GM08714 (cell line): ENCODE data around the gene OLIG3.

Experiments
- H3K4me3 ChIP-seq: fragments of 200-500 bp; sonication (Bioruptor generic); 2 replicates; pipeline ENCODE4 v1.5.1; 2014; ENCODE audit warnings: mild to moderate bottlenecking, low read length, inconsistent platforms
- ZNF274 ChIP-seq: IDR thresholded peaks from 2 replicates; pipeline ENCODE4 v1.6.1; 2012; ENCODE audit warnings: mild to moderate bottlenecking, low read depth, low read length

OLIG3 gene

DNA sequence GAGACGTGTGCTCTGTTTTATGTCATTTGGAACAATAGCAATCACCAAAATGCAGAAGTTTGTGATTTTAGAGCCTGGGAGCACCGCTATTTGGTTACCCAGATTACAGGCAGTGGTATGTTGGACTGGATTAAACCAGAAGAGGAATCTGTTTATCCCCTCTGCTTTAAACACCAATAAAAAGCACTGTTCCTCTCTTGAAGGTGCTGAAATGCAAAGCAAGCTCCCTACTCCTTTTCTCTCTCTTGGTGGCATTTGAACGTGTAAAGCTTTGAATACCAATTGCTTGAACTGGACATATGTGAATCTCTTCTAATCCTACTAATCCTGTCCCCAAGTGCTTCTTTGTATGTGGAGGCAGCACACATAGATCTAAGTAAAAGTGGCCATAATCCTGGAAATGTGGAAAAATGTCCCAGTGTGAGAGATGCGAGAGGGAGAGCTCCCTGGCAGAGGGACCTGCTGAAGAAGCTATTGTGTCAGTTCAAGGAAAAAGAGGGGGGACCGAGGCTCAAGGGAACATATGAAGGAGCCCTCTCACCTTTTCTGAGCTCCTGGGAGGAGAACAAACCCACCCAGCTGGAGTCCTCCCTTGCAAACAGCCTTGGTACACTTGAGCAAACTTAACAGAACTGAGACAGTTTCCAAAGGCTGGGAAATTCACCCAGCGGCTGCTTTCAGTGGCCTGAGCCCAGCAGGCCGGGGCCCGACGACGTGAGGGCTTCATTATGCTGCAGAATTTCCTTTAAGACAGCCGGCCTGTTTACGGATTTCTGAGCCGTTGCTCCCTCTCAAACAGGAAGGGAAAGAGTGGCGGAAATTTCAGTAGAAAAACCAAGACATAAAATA lies 18.8 kb upstream of the OLIG3 start:
- no peak overlapping the region for H3K4me3 ChIP-seq

DNA sequence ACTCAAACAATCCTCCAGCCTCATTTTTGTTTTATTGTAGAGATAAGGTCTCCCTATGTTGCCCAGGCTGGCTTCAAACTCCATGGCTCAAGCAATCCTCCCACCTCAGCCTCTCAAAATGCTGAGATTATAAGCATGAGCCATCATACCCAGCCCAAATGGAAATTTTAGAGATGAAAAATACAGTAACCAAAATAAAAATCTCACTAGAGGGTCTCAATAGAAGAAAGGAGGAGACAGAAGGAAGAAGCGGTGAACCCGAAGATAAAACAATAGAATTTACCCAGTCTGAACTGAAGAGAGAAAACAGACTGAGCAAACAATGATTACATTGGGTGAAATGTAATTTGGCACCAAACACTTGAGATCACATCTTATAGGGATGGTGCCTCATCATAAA lies 16.7 kb upstream of the OLIG3 start:
- no peak overlapping the region for H3K4me3 ChIP-seq
- TF ChIP-seq ZNF274: no peak

More for the DNA sequence above, 18.8 kb upstream of the OLIG3 start:
- TF ChIP-seq ZNF274: no peak

GRCh38 chr6:137498481-137499190 lies 4.4 kb upstream of the OLIG3 start:
- no peak for TF ChIP-seq ZNF274
- no peak overlapping the region for H3K4me3 ChIP-seq

DNA sequence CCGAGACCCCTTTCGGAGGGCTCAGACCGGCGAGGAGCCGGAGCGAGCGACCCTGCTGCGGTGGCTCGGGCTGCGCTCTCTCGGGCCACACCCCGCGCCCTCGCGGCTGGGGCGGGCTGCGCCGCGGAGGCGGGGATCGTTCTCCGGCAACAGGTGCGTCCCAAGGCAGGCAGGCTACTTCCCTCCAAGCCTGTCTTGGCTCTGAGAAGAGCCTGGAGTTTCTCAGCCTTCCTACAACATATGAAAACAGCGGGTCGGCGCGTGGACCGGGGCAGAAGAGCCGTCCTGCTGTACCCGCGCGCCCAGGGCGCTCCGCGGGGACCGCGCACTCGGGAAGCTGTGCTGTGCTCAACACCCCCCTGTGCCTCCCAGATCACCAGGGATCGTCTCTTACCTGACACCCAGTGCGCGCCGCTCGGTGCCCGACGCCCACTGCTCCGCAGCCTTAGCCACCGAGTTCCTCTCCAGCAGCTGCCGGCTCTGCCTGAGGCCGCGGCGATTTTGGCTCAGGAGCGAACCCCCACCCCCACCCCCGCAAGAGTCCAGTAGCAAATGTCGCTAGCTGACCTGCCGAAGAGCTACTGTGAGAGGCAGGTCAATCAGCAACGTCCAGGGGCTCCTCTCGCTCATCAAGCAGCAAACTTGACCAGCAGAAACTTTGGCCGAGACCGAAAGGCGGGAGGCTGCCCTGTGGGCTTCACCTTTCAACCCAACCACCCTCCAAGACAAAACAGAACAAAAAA lies 3.7 kb upstream of the OLIG3 start:
- no peak overlapping the region for H3K4me3 ChIP-seq
- TF ChIP-seq ZNF274: no peak

GRCh38 chr6:137496909-137497720 lies 2.9 kb upstream of the OLIG3 start:
- TF ChIP-seq ZNF274: no peak
- no peak overlapping the region for H3K4me3 ChIP-seq

DNA sequence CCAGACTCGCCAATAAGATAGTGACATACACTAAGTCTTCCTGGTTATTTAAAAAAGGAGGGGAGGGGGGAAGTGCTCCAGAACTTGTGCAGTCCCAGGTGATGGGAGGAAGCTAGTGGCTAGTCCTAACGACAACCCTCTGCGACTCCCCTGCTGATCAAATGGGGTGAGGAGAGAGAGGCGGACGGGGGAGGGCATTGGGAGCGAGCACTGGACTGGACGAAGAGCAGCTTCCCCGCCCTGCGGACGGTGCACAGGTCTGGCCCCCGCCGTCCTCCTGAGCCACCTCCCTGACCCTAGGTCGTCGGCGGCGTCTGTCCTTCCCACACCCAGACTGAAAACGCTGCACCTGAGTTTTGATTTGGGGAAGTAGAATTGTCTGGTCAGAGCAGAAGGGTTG lies 2.2 kb upstream of the OLIG3 start:
- TF ChIP-seq ZNF274: no peak
- H3K4me3 ChIP-seq: no peak overlapping the region

DNA sequence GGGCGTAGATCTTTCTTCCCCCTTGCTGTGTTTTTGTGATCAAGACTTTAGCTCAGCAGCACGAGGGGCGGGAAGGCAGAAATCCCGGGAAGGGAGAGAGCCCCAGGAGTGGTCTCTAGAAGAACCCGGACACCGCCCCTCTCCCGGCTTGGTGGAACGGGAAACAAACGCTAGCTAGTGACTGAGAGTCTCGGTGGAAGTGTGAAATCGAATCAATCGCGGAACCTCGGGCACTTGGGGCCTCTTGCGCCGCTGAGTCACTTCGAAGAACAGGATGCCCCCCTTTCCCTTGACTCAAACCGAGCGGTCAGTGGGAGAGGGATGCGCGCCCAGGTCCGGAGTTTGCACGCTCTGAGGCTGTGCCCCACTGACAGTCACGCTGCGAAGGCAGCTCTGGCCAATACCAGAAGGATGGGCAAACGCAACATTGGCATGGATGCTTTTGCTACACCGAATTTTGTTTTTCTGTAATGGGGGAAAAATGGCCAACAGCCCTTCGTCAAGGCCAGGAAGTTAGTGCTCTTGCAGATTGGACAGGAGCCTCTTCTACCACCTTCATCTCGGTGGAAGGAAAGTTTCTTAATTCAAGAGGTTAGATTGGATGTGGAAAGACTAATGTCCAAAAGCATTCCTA lies 1.6 kb upstream of the OLIG3 start:
- no peak for TF ChIP-seq ZNF274
- no peak overlapping the region for H3K4me3 ChIP-seq

DNA sequence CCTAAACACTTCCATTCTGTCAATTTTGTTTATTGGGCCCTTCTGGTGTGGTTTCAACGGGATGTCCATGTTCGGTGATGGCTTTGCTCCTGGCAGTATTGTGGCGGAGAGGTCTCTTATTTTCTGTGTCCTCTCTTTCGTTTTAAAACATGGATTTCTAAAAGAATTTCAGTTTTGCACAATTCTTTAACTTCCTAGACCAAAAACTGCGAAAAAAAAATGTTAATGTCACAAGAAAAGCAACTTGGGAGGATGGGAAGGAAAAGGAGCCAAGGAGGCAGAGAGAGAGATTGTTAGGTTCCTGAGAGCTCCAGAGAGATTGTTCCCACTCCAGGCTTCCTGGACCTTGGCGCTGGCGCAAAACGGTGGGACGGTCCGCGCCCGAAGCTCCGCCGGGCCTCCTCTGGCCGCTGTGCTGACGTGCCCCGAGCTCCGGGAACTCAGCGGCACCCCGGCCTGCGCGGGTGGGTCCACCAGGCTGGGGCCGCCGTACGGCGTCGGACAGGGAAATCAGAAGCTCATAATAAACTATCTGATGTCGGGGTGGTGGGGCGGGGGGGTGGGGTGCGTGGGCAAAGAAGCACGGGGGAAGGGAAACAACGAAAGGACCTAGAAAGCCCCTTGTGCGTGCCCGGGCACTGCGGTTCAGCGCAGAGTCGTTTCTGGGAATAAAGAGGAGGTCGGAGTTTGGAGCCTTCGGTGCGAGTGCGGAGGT lies 951 bp upstream of the OLIG3 start:
- TF ChIP-seq ZNF274: no peak
- no peak overlapping the region for H3K4me3 ChIP-seq

DNA sequence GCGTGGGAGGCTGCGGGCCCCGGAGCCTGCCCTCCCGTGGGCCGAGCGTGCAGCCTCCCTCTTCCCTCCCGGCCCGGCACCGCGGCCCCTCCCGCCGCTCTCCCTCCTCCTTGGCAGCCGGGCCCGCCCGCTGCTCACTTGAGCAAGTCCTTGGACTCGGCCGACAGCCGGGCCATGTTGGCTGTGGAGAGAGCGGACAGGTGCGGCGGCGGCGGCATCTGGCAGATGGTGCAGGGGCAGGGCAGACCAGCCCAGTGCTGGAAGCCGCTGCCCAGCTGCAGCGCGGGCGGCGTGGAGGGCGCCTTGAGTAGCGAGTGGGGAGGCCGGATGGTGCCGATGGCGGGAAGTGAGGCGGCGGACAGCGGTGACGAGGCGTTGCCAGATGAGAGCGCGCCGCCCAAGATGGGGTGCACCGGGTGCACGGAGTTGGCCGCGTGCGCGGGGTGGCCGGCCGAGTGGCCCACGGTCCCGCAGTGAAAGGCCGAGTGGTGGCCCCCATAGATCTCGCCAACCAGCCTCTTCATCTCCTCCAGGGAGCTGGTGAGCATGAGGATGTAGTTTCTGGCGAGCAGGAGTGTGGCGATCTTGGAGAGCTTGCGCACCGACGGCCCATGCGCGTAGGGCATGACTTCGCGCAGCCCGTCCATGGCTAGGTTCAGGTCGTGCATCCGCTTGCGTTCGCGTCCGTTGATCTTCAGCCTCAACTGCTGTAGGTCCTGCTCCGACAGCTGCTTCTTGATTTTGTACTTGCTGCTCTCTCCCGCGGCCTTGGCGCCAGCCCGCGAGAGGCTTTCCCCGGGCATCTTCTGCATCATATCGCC lies 766 bp downstream of the OLIG3 start:
- H3K4me3 ChIP-seq: no peak overlapping the region
- no peak for TF ChIP-seq ZNF274

DNA sequence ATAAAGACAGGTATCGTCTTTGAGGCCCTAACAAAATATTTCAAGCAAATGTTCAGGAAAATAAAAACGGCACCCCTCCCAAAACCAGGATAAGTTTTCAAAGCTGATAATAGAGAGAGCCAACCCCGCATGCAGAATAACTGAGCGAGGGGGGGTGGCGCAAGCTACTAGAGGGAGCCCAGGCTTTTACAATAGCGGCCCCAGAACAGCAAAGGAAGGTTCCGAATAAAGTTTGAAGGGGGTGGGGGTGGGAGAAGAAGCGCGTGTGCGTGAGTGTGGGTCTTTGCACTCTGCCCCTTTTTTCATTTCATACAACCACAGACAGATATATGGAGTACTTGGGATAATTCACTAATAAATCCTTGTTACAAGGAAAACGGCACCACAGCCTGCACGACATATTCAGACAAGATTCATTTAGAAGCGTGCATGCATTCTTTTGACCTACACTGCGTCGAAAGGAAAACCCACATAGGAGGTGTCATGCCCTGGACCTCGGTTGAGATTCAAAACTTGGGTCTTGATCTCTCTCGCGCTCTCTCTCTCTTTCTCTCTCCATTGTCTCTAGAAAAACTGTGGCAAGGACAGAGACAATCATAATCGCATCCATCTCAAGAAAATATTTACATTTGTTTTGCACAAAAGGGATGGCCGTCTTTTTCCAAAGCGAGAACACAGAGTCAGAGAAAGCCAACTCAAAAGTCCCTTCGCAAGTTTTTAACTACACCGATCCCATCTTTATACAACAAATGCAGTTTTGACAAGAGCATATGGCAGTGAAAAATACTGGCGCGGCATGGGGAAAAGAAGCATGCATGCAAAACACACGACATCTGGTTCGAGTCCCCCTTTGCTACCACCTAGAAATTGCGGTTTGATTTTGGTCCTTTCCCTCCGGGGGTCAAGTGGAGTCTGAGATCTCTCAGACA lies 1.6 kb downstream of the OLIG3 start:
- no peak for TF ChIP-seq ZNF274
- no peak overlapping the region for H3K4me3 ChIP-seq

DNA sequence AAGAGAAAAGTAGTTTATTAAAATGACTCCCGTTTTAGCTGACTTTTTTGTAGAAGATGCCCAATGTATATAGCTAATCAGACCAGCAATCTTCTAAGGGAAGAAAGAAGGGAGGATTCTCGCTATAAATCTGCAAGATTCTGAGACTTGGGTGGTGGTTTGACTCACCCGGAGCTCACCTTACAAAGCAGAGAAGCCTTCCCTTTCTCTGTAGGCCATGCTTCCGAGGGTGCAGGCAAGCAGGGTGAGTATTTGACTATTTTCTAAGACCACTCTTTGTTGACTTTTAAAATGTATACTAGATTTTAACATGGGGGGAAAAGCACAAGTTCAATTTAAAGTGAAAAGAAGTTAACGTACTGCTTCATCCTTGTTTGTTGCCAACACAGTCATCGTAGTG lies 2.7 kb downstream of the OLIG3 start:
- TF ChIP-seq ZNF274: no peak
- H3K4me3 ChIP-seq: no peak overlapping the region

DNA sequence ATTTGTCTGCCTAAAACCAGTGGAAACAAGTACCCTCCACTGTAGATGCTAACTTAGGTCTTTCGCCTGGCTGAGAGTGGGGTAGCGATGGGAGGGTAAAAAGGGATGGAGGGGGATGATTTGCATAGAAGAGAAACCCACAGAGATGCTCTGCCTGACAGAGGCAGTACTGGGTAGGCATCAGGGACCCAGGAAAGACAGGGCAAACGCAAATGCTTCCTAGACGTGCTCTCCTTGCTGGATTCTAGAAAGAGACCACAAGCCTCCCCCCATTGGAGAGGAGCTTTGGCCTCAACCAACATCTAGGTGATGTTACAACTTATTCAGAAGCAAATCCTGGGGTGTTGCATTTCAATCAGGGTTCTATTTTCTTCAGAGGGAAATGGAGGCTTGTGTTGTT lies 3.2 kb downstream of the OLIG3 start:
- no peak for TF ChIP-seq ZNF274
- H3K4me3 ChIP-seq: no peak overlapping the region
